ENCODE measurements around the gene ZNF568. TPM values are rescaled to one million over a fixed set of nuclear protein-coding genes. Genes with fewer than 3 reads are reported as not detected.

ZNF568 gene
- total RNA-seq, 1 donor from 2014 or later, result 8.9 TPM

DNA sequence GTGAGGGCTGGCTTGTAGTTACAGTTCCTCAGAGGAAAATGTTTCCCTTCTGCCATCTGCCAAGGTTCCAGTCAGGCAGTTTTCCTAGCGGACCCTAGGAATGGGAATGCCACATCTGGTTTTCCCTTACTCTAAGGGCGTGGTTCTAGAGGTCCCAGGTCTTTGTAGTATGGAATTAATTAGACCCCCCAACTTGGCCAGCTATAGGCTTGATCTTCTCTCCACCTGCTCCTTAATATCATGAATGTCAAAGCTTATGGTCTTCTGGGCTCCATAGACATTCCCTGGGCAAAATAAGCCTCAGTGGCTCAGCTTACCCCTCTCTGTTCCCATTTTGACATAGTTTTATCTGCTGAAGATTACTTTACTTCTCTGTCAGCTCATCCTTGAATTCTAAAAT lies 70.0 kb downstream of the ZNF568 start:
- Histone ChIP-seq H3F3A (ENCODE audit: low read depth) (no peaks in the 10 kb centered on the region), H3K4me2 (no peak overlapping the region), H3K79me2 (ENCODE audit: low read depth) (no peaks in the 10 kb centered on the region), H3K27me3 (no peaks in the 10 kb centered on the region), H2AFZ (replicated peaks) (no peak overlapping the region), H4K20me1 (ENCODE audit: low read depth) (no peaks in the 10 kb centered on the region), H3K4me1 (no peaks in the 10 kb centered on the region), H3K9ac (no peak overlapping the region), H3K9me3 (ENCODE audit: low read depth) (peaks cover 8% of the 10 kb centered on the region), H3K36me3 (no peaks in the 10 kb centered on the region), H3K4me3 (no peak overlapping the region), H3K27ac (no peak overlapping the region)
- no peak for DNase-seq (ENCODE audit: low spot score)
- Mint-ChIP-seq H3K9me3 (peaks cover 54% of the 10 kb centered on the region), H3K4me1 (no peaks in the 10 kb centered on the region), H3K36me3 (no peaks in the 10 kb centered on the region), H3K4me3 (no peak overlapping the region), H3K27ac (no peak overlapping the region), H3K27me3 (ENCODE audit: insufficient read depth, low read depth) (peaks cover 6% of the 10 kb centered on the region)
- TF ChIP-seq EZH2 (IDR thresholded peaks at IDR 0.05) (no peak), EZH2phosphoT487 (IDR thresholded peaks at IDR 0.05) (no peak)
- TF ChIP-seq, protein P1, sequence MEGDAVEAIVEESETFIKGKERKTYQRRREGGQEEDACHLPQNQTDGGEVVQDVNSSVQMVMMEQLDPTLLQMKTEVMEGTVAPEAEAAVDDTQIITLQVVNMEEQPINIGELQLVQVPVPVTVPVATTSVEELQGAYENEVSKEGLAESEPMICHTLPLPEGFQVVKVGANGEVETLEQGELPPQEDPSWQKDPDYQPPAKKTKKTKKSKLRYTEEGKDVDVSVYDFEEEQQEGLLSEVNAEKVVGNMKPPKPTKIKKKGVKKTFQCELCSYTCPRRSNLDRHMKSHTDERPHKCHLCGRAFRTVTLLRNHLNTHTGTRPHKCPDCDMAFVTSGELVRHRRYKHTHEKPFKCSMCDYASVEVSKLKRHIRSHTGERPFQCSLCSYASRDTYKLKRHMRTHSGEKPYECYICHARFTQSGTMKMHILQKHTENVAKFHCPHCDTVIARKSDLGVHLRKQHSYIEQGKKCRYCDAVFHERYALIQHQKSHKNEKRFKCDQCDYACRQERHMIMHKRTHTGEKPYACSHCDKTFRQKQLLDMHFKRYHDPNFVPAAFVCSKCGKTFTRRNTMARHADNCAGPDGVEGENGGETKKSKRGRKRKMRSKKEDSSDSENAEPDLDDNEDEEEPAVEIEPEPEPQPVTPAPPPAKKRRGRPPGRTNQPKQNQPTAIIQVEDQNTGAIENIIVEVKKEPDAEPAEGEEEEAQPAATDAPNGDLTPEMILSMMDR (IDR thresholded peaks at IDR 0.05), result no peak

DNA sequence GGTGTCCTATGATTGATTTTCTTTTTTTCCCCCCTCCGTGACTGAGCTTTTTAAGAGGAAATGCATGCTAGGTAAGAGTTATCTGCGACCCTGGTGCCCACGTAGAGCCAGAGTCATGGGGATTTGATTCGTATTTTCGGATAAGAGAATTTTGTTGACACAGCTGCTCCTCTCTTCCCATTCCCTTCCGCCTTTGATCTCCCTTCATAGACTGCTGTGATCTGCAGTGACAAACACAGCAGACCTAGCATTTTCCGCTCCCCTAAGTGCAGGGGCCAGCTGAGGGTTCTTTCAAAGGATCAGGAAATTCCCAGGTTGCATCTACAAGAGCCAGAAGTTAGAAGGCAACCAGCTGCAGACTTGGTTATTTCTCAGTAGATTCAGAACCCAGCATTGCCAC lies 70.5 kb downstream of the ZNF568 start:
- H3K79me2 ChIP-seq (ENCODE audit: low read depth), result no peaks in the 10 kb centered on the region
- no peak for DNase-seq (ENCODE audit: low spot score)
- H3K27ac Mint-ChIP-seq, result no peak overlapping the region
- H3K36me3 ChIP-seq, result no peaks in the 10 kb centered on the region
- TF ChIP-seq EZH2 (IDR thresholded peaks at IDR 0.05) (no peak), EZH2phosphoT487 (IDR thresholded peaks at IDR 0.05) (no peak)
- TF ChIP-seq, protein P1 (IDR thresholded peaks at IDR 0.05), result no peak
- peaks cover 1% of the 10 kb centered on the region for H3K36me3 Mint-ChIP-seq
- H3K4me2 ChIP-seq, result no peak overlapping the region
- H3K4me1 Mint-ChIP-seq, result no peaks in the 10 kb centered on the region
- H3K4me3 ChIP-seq, result no peak overlapping the region
- H2AFZ ChIP-seq (replicated peaks), result no peak overlapping the region
- peaks cover 8% of the 10 kb centered on the region for H3K9me3 ChIP-seq (ENCODE audit: low read depth)
- no peak overlapping the region for H3K4me3 Mint-ChIP-seq
- no peaks in the 10 kb centered on the region for H3F3A ChIP-seq (ENCODE audit: low read depth)
- no peak overlapping the region for H3K27ac ChIP-seq
- H4K20me1 ChIP-seq (ENCODE audit: low read depth), result no peaks in the 10 kb centered on the region
- peaks cover 58% of the 10 kb centered on the region for H3K9me3 Mint-ChIP-seq
- no peaks in the 10 kb centered on the region for H3K27me3 ChIP-seq
- H3K4me1 ChIP-seq, result no peaks in the 10 kb centered on the region
- H3K9ac ChIP-seq, result no peak overlapping the region
- peaks cover 6% of the 10 kb centered on the region for H3K27me3 Mint-ChIP-seq (ENCODE audit: insufficient read depth, low read depth)

DNA sequence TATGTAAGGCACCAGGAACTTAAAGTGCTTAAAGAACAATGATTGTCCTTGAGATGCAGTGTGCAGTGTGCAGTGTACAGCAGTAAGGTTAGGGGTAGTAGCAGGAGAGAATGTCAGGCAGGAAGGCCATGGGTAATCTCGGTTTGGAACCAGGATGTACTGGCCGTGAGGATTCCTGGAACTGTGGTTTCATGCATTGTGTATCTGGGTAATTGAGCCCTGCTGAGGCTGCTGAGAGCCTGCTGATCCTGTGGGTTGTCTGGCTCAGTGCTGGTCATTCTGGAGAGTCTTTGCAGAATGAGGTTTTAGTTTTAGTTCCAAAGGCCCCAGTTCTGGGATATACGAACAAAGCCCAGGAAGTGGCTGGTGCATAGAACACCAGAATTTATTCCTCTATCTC lies 71.0 kb downstream of the ZNF568 start:
- H3K79me2 ChIP-seq (ENCODE audit: low read depth), result no peaks in the 10 kb centered on the region
- H4K20me1 ChIP-seq (ENCODE audit: low read depth), result no peaks in the 10 kb centered on the region
- Mint-ChIP-seq H3K9me3 (peaks cover 57% of the 10 kb centered on the region), H3K27me3 (ENCODE audit: insufficient read depth, low read depth) (peaks cover 6% of the 10 kb centered on the region), H3K27ac (no peak overlapping the region), H3K4me1 (no peaks in the 10 kb centered on the region), H3K36me3 (peaks cover 3% of the 10 kb centered on the region), H3K4me3 (no peak overlapping the region)
- H3K4me2 ChIP-seq, result no peak overlapping the region
- peaks cover 8% of the 10 kb centered on the region for H3K9me3 ChIP-seq (ENCODE audit: low read depth)
- H3K4me1 ChIP-seq, result no peaks in the 10 kb centered on the region
- H2AFZ ChIP-seq (replicated peaks), result no peak overlapping the region
- no peak for TF ChIP-seq EZH2 (IDR thresholded peaks at IDR 0.05)
- TF ChIP-seq, protein P1 (IDR thresholded peaks at IDR 0.05), result no peak
- no peak for TF ChIP-seq EZH2phosphoT487 (IDR thresholded peaks at IDR 0.05)
- no peak for DNase-seq (ENCODE audit: low spot score)
- no peak overlapping the region for H3K27ac ChIP-seq
- no peak overlapping the region for H3K9ac ChIP-seq
- no peaks in the 10 kb centered on the region for H3K27me3 ChIP-seq
- H3K4me3 ChIP-seq, result no peak overlapping the region
- no peaks in the 10 kb centered on the region for H3F3A ChIP-seq (ENCODE audit: low read depth)
- H3K36me3 ChIP-seq, result no peaks in the 10 kb centered on the region
